GM18526 (cell line): Measurements from ENCODE around the gene SOWAHC.

Experiments
- POLR2A ChIP-seq: IDR thresholded peaks from 3 replicates; pipeline ENCODE4 v1.6.1; 2011; ENCODE audit not compliant: insufficient read length; ENCODE audit errors: extremely low read depth

Gene SOWAHC

DNA sequence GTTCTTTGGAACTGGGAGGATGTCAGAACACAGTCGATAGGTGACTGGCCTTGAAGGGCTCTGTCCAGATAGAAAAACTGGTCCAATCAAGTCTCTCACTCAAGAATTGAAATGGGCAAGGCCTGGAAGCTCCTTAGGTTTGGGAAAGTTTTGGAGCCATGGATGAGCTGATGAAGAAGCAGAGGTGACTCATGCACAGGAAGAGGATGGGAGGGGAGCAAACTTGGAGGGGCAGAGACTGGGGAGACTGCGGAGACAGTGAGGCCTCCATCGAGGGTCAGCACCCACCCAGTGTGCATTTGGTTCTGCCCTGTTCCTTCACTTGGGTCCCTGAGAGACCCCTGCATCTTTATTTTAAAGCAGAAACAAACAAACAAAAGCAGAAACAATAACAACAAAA lies 41.1 kb downstream of the SOWAHC start:
- TF ChIP-seq POLR2A, result no peak

DNA sequence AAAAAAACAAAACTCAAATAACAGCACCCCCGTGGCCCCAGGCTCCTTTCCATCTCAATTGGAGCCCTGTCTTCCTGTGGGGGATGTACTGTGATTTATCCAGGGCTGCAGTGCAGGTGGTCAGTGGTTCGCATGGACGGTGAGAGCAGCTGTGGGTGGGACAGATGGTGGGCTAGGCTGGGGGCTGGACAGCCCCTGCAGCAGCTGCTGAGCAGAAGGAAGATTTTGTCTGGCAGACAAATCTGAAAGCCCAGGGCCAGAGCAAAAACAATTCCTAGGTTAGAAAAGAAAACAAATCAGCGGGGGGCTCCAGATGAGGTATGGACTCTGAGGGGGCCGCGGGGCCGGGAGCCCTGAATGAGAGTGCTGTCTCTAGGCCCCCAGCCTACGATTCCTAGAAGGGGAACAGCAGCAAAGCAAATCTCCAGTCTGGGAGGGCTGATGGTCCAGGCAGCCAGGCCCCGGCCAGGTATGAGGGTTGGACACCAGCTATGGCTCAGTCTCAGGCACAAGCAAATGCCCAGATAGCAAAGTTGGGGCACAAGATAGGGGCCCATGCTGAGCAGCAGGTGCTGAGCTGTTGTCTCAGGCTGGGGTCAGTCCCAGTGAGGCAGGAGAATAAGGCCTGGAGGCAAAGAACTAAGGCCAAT lies 45.4 kb downstream of the SOWAHC start:
- no peak for TF ChIP-seq POLR2A

DNA sequence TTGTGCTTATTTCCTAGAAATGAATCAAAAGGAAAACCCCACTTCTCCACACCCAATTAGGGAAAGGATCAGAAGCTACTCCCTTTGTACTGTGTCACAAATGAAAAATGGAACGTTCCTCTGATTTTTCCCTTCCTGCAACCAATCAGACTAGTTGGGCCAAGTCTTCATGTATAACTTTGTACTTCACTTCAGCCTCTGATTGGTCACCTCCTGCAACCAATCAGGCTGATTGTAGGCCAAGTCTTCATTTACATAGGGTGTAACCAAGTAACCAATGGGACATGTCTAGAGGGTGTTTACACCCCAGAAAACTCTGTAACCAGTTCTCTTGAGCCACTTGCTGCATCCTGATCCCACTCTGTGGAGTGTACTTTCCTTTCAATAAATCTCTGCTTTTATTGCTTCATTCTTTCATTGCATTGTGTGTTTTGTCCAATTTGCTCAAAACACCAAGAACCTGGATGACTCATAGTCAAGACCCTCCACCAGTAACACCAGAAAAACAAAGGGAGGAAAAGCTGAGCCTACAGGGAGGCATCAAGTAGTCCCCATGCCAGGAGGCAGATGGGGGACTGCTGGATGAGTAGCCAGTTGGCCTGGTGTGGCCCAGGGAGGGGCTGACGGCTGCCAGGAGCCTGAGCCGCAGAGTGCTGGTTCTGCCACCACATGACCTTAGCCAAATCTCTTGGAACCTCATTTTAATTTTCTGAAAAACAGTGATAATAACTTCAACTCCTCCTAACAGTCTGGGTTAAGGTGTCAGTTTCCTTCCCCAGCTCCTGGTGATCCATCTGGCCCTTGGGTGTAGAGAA lies 46.1 kb downstream of the SOWAHC start:
- no peak for TF ChIP-seq POLR2A

DNA sequence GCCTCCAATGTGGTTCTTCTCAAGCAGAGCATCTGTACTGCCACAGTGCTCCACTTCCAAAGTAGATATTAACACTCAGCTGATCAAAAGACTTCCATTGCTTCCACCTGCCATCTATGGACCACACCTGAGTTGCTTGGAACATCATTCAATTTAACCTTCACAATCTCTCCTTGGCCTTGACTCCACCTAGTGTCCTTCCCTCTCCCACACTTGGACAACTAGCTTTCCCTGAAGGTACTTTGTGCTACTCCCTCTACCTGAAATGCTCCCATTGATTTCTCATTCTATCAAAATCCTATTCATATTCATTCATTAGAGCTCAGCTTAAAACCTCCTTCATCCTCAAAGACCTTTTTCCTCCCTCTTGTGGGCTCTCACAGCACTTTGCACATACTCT lies 48.7 kb downstream of the SOWAHC start:
- no peak for TF ChIP-seq POLR2A

DNA sequence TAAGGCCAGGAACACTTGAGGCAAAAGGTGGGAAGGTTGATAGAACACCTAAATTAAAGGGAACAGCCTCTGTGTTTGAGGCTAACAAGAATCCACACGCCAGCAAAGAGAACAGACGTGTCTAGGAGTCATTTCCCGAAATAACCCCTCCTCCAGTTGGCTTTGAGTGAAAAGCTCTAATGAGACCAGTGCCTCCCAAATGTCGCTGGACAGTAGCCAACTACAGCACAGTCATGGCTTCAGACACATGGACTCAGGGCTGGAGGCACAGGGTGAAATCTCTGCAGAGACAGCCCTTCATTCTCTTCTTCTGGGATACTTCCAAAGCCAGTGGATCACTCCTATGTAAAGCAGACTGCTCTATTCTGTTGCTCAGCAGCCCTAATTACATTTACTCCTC lies 49.6 kb downstream of the SOWAHC start:
- no peak for TF ChIP-seq POLR2A

DNA sequence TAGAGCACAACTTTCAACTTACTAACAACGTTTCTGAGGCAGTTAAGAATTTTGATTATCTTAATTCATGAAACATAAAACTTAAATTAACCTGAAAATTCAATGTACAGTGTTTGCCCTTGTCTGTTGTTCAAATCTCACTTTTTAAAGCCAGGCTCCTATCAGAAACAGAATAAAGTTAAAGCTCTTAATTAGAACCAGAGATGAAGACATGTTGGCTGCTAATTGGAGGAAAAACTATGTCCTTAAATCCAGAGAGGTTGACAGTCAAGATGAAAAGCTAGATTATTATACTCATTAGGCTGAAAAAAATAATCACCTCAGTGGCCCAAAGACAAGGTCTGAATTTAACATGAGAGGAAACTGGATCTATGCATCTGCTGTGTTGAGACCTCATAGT lies 52.3 kb downstream of the SOWAHC start:
- no peak for TF ChIP-seq POLR2A
